K562 (cell line): ENCODE data around the gene ELOF1. TPM values are rescaled to one million over a fixed set of nuclear protein-coding genes. Genes with fewer than 3 reads are reported as not detected.

Experiments
- ATAC-seq: fragments of 200-7000 bp; cut with Tn5 transposase; 3 replicates; pipeline ENCODE4 v1.9.1; 2020; ENCODE audit warnings: moderate library complexity
- BruUV-seq: library from RNA; stranded (reverse); fragments of 400-500 nt; replicated peaks from 2 replicates; lab custom pipeline; 2021; lab: Mats Ljungman, UMichigan
- CTCF ChIA-PET: fragments of 300-600 bp; formaldehyde crosslinking; extraction: SDS; loops from one replicate; lab custom pipeline; 2021; ENCODE audit warnings: low intra/inter-chr PET ratio; lab: Yijun Ruan, JAX
- POLR2A ChIA-PET: fragments of 300-600, 350-650 bp; sonication (Branson Sonifier 250); formaldehyde crosslinking; extraction: SDS; loops from one replicate; lab custom pipeline; 2021; ENCODE audit warnings: antibody characterized with exemption, inconsistent platforms; lab: Yijun Ruan, JAX
- DNase-seq, 4 experiments: peaks; one replicate each; pipeline versions ENCODE4 v3.0.0 to v3.0.0-alpha.2; 2011 to 2018; ENCODE audit warnings: low spot score in 3 of 4, mixed read lengths in 3 of 4; ENCODE audit errors: extremely low read depth in 1 of 4
- FAIRE-seq: peaks from 2 replicates; lab custom pipeline; 2011; peaks lifted over from hg19 to GRCh38; lab: Jason Lieb, UNC
- H2AFZ ChIP-seq: 2 replicates; pipeline ENCODE4 v1.6.0; 2011; ENCODE audit warnings: low read depth, low read length, control low read depth, inconsistent platforms
- H3K27ac ChIP-seq: fragments of 200-600 bp; 3 replicates; pipeline ENCODE4 v1.8.0; 2011; ENCODE audit warnings: low read depth, mild to moderate bottlenecking, control low read depth, inconsistent platforms, low read length, moderate library complexity, mixed read lengths; ENCODE audit errors: extremely low read depth
- H3K27me3 ChIP-seq, 2 experiments: fragments of 300-600 bp in 1 of 2; 2 replicates in 1 of 2; 3 replicates in 1 of 2; pipeline versions ENCODE4 v1.6.0 to v1.8.0; 2011; ENCODE audit warnings: inconsistent platforms in 2 of 2, low read length in 2 of 2, mild to moderate bottlenecking in 1 of 2, mixed read lengths in 1 of 2, moderate library complexity in 1 of 2; ENCODE audit not compliant: control insufficient read depth in 2 of 2, insufficient read depth in 2 of 2
- H3K36me3 ChIP-seq: fragments of 300-600 bp; 3 replicates; pipeline ENCODE4 v1.8.0; 2011; ENCODE audit warnings: mild to moderate bottlenecking, low read length, inconsistent platforms; ENCODE audit not compliant: control insufficient read depth, insufficient read depth
- H3K4me1 ChIP-seq, 2 experiments: fragments of 200-600 bp in 1 of 2; replicated peaks in 1 of 2; 2 replicates in 1 of 2; 3 replicates in 1 of 2; pipeline versions ENCODE4 v1.5.1 to v1.8.0; 2011; ENCODE audit warnings: inconsistent platforms in 2 of 2, low read length in 2 of 2, mild to moderate bottlenecking in 1 of 2, mixed read lengths in 1 of 2, moderate library complexity in 1 of 2; ENCODE audit not compliant: control insufficient read depth in 2 of 2, insufficient read depth in 2 of 2
- H3K4me2 ChIP-seq: 2 replicates; pipeline ENCODE4 v1.6.1; 2011; ENCODE audit warnings: low read length, control low read depth, inconsistent platforms, mixed read lengths; ENCODE audit not compliant: insufficient read depth
- H3K4me3 ChIP-seq: fragments of 200-600 bp; sonication (generic), shearing (Covaris generic); 2 replicates; pipeline ENCODE4 v1.5.1; 2016; ENCODE audit warnings: control low read depth, inconsistent platforms
- H3K79me2 ChIP-seq: fragments of 200-600 bp; 3 replicates; pipeline ENCODE4 v1.8.0; 2011; ENCODE audit warnings: low read length, inconsistent platforms; ENCODE audit not compliant: control insufficient read depth, insufficient read depth
- H3K9ac ChIP-seq, 2 experiments: 2 replicates each; pipeline versions ENCODE4 v1.6.0 to v1.6.1; 2011; ENCODE audit warnings: low read depth in 2 of 2, low read length in 2 of 2, control low read depth in 1 of 2, inconsistent platforms in 1 of 2, mild to moderate bottlenecking in 1 of 2, mixed read lengths in 1 of 2; ENCODE audit not compliant: insufficient read depth in 1 of 2
- H3K9me1 ChIP-seq: one replicate; pipeline ENCODE4 v1.6.0; 2011; ENCODE audit warnings: inconsistent platforms, mild to moderate bottlenecking, low read length, moderate library complexity; ENCODE audit not compliant: control insufficient read depth, insufficient read depth
- H3K9me3 ChIP-seq: replicated peaks from 2 replicates; pipeline ENCODE4 v1.5.1; 2011; ENCODE audit warnings: low read depth, low read length, inconsistent platforms; ENCODE audit not compliant: control insufficient read depth, insufficient read depth
- H4K20me1 ChIP-seq: replicated peaks from 2 replicates; pipeline ENCODE4 v1.6.1; 2011; ENCODE audit warnings: low read length, inconsistent platforms, mixed read lengths; ENCODE audit not compliant: control insufficient read depth, insufficient read depth
- ATF7 ChIP-seq: fragments of 450-650 bp; IDR thresholded peaks from 2 replicates; pipeline ENCODE4 v1.7.1; 2014; ENCODE audit warnings: mild to moderate bottlenecking, moderate library complexity
- CC2D1A ChIP-seq: fragments of 450-650 bp; IDR thresholded peaks from 2 replicates; pipeline ENCODE4 v1.6.1; 2017; ENCODE audit warnings: mild to moderate bottlenecking
- CXXC5 ChIP-seq: fragments of 250-450 bp; sonication (Bioruptor Pico); IDR thresholded peaks from 2 replicates; pipeline ENCODE4 v1.8.0; 2022; ENCODE audit warnings: inconsistent platforms, mild to moderate bottlenecking, moderate library complexity
- HDGF ChIP-seq: fragments of 450-650 bp; IDR thresholded peaks from 2 replicates; pipeline ENCODE4 v1.6.1; 2016
- ILK ChIP-seq: fragments of 450-650 bp; IDR thresholded peaks from 2 replicates; pipeline ENCODE4 v1.6.1; 2016; ENCODE audit warnings: missing genetic modification characterization, low read depth, mild to moderate bottlenecking, missing compliant biosample characterization, moderate library complexity, borderline replicate concordance
- MCM3 ChIP-seq: fragments of 450-650 bp; IDR thresholded peaks from 2 replicates; pipeline ENCODE4 v1.6.1; 2016
- MEIS2 ChIP-seq: fragments of 450-650 bp; IDR thresholded peaks from 2 replicates; pipeline ENCODE4 v1.6.1; 2014; ENCODE audit warnings: mild to moderate bottlenecking; ENCODE audit not compliant: partially characterized antibody
- POLR3A ChIP-seq: IDR thresholded peaks from 2 replicates; pipeline ENCODE4 v1.6.1; 2011; ENCODE audit warnings: borderline replicate concordance, mild to moderate bottlenecking, moderate library complexity; ENCODE audit not compliant: insufficient read length, insufficient read depth; ENCODE audit errors: extremely low read depth
- RBBP5 ChIP-seq: fragments of 200-600 bp; sonication (generic); IDR thresholded peaks from 2 replicates; pipeline ENCODE4 v1.6.1; 2012; ENCODE audit warnings: borderline replicate concordance, mild to moderate bottlenecking, low read length, control low read depth, inconsistent platforms; ENCODE audit not compliant: insufficient read depth, poor library complexity, severe bottlenecking
- RBM34 ChIP-seq: fragments of 200-400 bp; formaldehyde crosslinking; IDR thresholded peaks from 2 replicates; pipeline ENCODE4 v1.6.1; 2018; ENCODE audit warnings: low read length, borderline replicate concordance; ENCODE audit not compliant: insufficient read depth
- SMC3 ChIP-seq: conservative IDR thresholded peaks from 2 replicates; pipeline ENCODE4 v1.6.1; 2011; ENCODE audit warnings: low read depth, low read length, improper control_type of control experiment; ENCODE audit not compliant: insufficient read depth
- SREBF1 ChIP-seq: fragments of 150-350 bp; IDR thresholded peaks from 2 replicates; pipeline ENCODE4 v1.6.1; 2014; ENCODE audit warnings: antibody characterized with exemption, low read depth, low read length, borderline replicate concordance
- TSC22D4 ChIP-seq: fragments of 450-650 bp; IDR thresholded peaks from 2 replicates; pipeline ENCODE4 v1.6.1; 2016; ENCODE audit warnings: missing genetic modification characterization, missing biosample characterization, control low read depth
- XRCC3 ChIP-seq: fragments of 450-650 bp; IDR thresholded peaks from 2 replicates; pipeline ENCODE4 v1.6.1; 2017; ENCODE audit warnings: mild to moderate bottlenecking, moderate library complexity
- ZNF217 ChIP-seq: sonication (generic); formaldehyde crosslinking; IDR thresholded peaks from 2 replicates; pipeline ENCODE4 v1.8.0; 2022; ENCODE audit warnings: mild to moderate bottlenecking, missing genetic modification reagents
- ZNF436 ChIP-seq: fragments of 250-450, 450-650 bp; sonication (Bioruptor Pico); formaldehyde crosslinking; IDR thresholded peaks from 2 replicates; pipeline ENCODE4 v1.7.0; 2020; ENCODE audit warnings: mild to moderate bottlenecking
- ZNF551 ChIP-seq: fragments of 250-450 bp; sonication (Bioruptor Pico); IDR thresholded peaks from 2 replicates; pipeline ENCODE4 v1.5.0; 2021; ENCODE audit warnings: mild to moderate bottlenecking, moderate library complexity
- ZNF584 ChIP-seq: fragments of 200-800 bp; sonication (Bioruptor generic); IDR thresholded peaks from 2 replicates; pipeline ENCODE4 v1.6.1; 2016; ENCODE audit warnings: low read depth, mild to moderate bottlenecking, missing genetic modification characterization, missing compliant biosample characterization
- WGBS: fragments of 100-300 bp; shearing (Covaris generic); methylation state at CpG from one replicate; pipeline ENCODE4 v1.1.6; 2016; ENCODE audit warnings: low coverage, mixed read lengths; ENCODE audit not compliant: insufficient coverage; ENCODE audit errors: missing lambda C conversion rate; 5-methylcytosine and 5-hydroxymethylcytosine counted together
- in situ Hi-C: fragments of 300-500 bp; cut with MboI; formaldehyde crosslinking; loops from 4 replicates; pipeline ENCODE4 v1.15.0; 2018; ENCODE audit warnings: inconsistent platforms, mixed read lengths
- intact Hi-C: fragments of 100-400 bp; cut with micrococcal nuclease; formaldehyde crosslinking; loops from 2 replicates; pipeline ENCODE4 v1.14.2; 2022
- polyA plus RNA-seq, 8 experiments: library from polyadenylated mRNA; depleted of rRNA in 4 of 8; stranded (reverse) in 5 of 8; unstranded in 3 of 8; fragments of >200 nt; fragmentation: Nextera tagmentation in 2 of 8; fragmentation: Illumina TruSeq in 1 of 8; extraction: Ambion mirVana in 2 of 8; extraction: Trizol in 1 of 8; gene quantifications; 2 replicates each; pipeline versions ENCODE4 v1.2.1 to v1.2.3, GENCODE V29; 2011 to 2014; ENCODE audit warnings: inconsistent platforms in 1 of 8, missing spikeins in 1 of 8
- total RNA-seq, 7 experiments: library from RNA; depleted of rRNA in 6 of 7; stranded (reverse); fragments of >200 nt in 6 of 7; fragmentation: Illumina TruSeq in 2 of 7; extraction: Trizol in 2 of 7; gene quantifications; 2 replicates each; pipeline versions ENCODE4 v1.2.1 to v1.2.3, GENCODE V29; 2011 to 2021; ENCODE audit warnings: low replicate concordance in 1 of 7
- TF ChIP-seq, protein P1 (sequence below): fragments of 450-650 bp; IDR thresholded peaks from 2 replicates; pipeline ENCODE4 v1.6.1; 2017; ENCODE audit warnings: antibody characterized with exemption, mild to moderate bottlenecking

The ELOF1 gene
- total and polyA plus RNA-seq, 9 of the 15 experiments (the other 6 are each of a cell fraction or from before 2014, with no cell fraction given): 16.7 to 147 (median 74.2) TPM

DNA sequence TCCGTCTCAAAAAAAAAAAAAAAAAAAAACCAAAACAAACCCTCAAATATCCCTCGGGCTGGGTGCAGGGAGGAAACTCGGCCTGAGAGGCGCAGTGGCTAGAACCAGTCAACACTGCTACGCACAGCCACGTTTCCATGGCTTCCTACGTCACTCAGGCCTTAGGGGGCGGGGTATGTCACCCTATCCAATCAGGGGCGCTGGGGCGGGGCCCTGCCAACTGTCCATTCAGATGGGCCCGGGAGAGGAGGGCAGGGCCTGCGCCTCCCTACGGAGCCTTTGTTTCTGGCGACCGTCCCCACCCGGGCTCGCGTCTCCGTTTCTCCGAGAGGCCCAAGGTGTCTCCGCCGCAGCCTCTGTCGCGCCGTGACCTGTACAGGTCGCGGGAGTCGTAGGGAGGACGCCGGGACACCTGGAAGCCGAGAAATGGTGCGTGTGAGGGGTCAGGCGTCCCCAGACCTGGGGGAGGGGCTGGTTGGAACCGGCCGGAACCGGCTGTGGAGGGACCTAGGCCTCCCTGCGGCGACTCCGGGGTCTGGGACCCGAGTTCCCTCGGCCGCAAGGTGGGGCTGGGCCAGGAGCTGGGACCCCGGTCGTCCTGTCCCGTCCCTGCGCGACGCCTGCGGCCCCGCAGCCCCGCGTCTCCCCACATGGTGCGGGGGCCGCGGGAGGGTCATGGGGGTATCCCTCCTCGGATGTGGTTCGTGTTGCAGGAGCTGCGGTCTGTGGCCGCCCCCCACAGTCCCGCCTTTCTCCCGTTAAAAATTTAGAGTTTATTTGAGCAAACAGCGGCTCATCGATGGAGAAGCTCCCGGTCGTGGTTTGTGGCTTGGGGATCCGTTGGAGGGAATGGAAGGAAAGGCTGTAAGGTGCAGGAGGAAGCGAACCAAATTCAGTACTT, 38.4 kb upstream of the ELOF1 start, which contains the start of gene ZNF627:
Gene ZNF627 (plus strand): TSS at position 282 of the 901 bp plus-strand sequence. CDS start 145 bp downstream, at position 427.
- H3K27me3 ChIP-seq: no peaks in the 10 kb centered on the region
- H3K9ac ChIP-seq: peak within 1 kb of the TSS; percentile 96 to 98
- H3K4me1 ChIP-seq: peaks cover 7 to 15% of the 10 kb centered on the region in 2 experiments
- under 1% methylated on average over 52 of the region's 67 CpGs for WGBS
- peak within 1 kb of the TSS; percentile 88 for H3K4me2 ChIP-seq
- H3K9me3 ChIP-seq: peaks cover 5% of the 10 kb centered on the region; the same call in 1 of the 2 replicates
- ATAC-seq (peak; percentile 98), FAIRE-seq (peak; percentile 98), DNase-seq (peak; percentile 97 to 99 (median 98))
- H2AFZ ChIP-seq: peak within 1 kb of the TSS; percentile 96
- H3K27ac ChIP-seq: peak within 1 kb of the TSS; percentile 97
- H3K9me1 ChIP-seq: no peaks in the 10 kb centered on the region
- BruUV-seq: no TSS peak
- in situ Hi-C loops: no loop called here
- intact Hi-C loops: no loop called here
- H4K20me1 ChIP-seq: no peaks in the 10 kb centered on the region
- H3K36me3 ChIP-seq: peaks cover 21% of the 10 kb centered on the region
- ChIA-PET POLR2A (interaction anchor here (0.5 to 0.9 kb wide), 7 partner anchors 23 to 217 kb away, joined by 3 to 5 read pairs (median 3); partner anchors contain the start of gene ECSIT), CTCF (interaction anchor here (0.6 kb wide), 1 partner anchor 37 kb away, joined by 4 read pairs; no protein-coding TSS in a partner anchor)
- peaks cover 49% of the 10 kb centered on the region for H3K79me2 ChIP-seq
- peak within 1 kb of the TSS; percentile 89 for H3K4me3 ChIP-seq
- TF ChIP-seq ILK (tag) (no peak), ZNF584 (CRISPR knock-in tag) (no peak), RBM34 (no peak), RBBP5 (peak; percentile 78), MCM3 (no peak), XRCC3 (no peak), CXXC5 (peak; percentile 69), SREBF1 (no peak), SMC3 (no peak), ATF7 (peak; percentile 81; the same call in 1 of the 2 replicates), CC2D1A (no peak; the same call in 1 of the 2 replicates), ZNF551 (no peak), ZNF217 (CRISPR knock-in tag) (no peak), POLR3A (no peak), TSC22D4 (no peak), ZNF436 (CRISPR knock-in tag) (no peak), MEIS2 (peak; percentile 66), HDGF (no peak)
- TF ChIP-seq, protein P1, sequence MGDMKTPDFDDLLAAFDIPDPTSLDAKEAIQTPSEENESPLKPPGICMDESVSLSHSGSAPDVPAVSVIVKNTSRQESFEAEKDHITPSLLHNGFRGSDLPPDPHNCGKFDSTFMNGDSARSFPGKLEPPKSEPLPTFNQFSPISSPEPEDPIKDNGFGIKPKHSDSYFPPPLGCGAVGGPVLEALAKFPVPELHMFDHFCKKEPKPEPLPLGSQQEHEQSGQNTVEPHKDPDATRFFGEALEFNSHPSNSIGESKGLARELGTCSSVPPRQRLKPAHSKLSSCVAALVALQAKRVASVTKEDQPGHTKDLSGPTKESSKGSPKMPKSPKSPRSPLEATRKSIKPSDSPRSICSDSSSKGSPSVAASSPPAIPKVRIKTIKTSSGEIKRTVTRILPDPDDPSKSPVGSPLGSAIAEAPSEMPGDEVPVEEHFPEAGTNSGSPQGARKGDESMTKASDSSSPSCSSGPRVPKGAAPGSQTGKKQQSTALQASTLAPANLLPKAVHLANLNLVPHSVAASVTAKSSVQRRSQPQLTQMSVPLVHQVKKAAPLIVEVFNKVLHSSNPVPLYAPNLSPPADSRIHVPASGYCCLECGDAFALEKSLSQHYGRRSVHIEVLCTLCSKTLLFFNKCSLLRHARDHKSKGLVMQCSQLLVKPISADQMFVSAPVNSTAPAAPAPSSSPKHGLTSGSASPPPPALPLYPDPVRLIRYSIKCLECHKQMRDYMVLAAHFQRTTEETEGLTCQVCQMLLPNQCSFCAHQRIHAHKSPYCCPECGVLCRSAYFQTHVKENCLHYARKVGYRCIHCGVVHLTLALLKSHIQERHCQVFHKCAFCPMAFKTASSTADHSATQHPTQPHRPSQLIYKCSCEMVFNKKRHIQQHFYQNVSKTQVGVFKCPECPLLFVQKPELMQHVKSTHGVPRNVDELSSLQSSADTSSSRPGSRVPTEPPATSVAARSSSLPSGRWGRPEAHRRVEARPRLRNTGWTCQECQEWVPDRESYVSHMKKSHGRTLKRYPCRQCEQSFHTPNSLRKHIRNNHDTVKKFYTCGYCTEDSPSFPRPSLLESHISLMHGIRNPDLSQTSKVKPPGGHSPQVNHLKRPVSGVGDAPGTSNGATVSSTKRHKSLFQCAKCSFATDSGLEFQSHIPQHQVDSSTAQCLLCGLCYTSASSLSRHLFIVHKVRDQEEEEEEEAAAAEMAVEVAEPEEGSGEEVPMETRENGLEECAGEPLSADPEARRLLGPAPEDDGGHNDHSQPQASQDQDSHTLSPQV: no peak
